HEK293 (cell line): Measurements from ENCODE around the gene REC114.

ENCODE experiments used
- CTCF ChIA-PET: fragments of 350-600 bp; formaldehyde crosslinking; extraction: SDS; loops from one replicate; lab custom pipeline; 2021; ENCODE audit warnings: antibody characterized with exemption; lab: Yijun Ruan, JAX
- POLR2A ChIA-PET: fragments of 300-600 bp; formaldehyde crosslinking; extraction: SDS; loops from one replicate; lab custom pipeline; 2020; ENCODE audit warnings: antibody characterized with exemption, inconsistent platforms; lab: Yijun Ruan, JAX
- H3K27ac ChIP-seq: fragments of 200-500 bp; sonication (Bioruptor generic); 2 replicates; pipeline ENCODE4 v1.5.1; 2014; ENCODE audit warnings: low read depth, low read length, control low read depth, inconsistent platforms; ENCODE audit errors: extremely low read depth
- H3K36me3 ChIP-seq, 2 experiments: fragments of 200-500 bp in 1 of 2; sonication (Bioruptor generic) in 1 of 2; 1 replicate in 1 of 2; 2 replicates in 1 of 2; pipeline ENCODE4 v1.5.1; 2014 to 2017; ENCODE audit warnings: inconsistent platforms in 2 of 2, low read length in 2 of 2; ENCODE audit not compliant: control insufficient read depth in 2 of 2, insufficient read depth in 1 of 2
- H3K4me1 ChIP-seq: fragments of 200-500 bp; sonication (Bioruptor generic); 2 replicates; pipeline ENCODE4 v1.5.1; 2014; ENCODE audit warnings: mild to moderate bottlenecking, low read length, inconsistent platforms; ENCODE audit not compliant: control insufficient read depth, insufficient read depth
- H3K4me3 ChIP-seq: 2 replicates; pipeline ENCODE4 v1.5.1; 2011; ENCODE audit warnings: low read depth, mild to moderate bottlenecking, control low read depth, low read length, moderate library complexity
- H3K9me3 ChIP-seq: fragments of 200-500 bp; sonication (Bioruptor generic); 2 replicates; pipeline ENCODE4 v1.5.1; 2014; ENCODE audit warnings: low read depth, low read length, inconsistent platforms; ENCODE audit not compliant: control insufficient read depth, insufficient read depth
- SP2 ChIP-seq: fragments of 450-650 bp; formaldehyde crosslinking; IDR thresholded peaks from 2 replicates; pipeline ENCODE4 v1.5.1; 2016; ENCODE audit warnings: missing biosample characterization, missing genetic modification characterization
- SP7 ChIP-seq: fragments of 450-650 bp; formaldehyde crosslinking; IDR thresholded peaks from 2 replicates; pipeline ENCODE4 v1.5.1; 2016; ENCODE audit warnings: missing biosample characterization, missing genetic modification characterization
- TRIM28 ChIP-seq: IDR thresholded peaks from 2 replicates; pipeline ENCODE4 v1.6.1; 2011; ENCODE audit warnings: low read length, control low read depth, borderline replicate concordance
- ZNF19 ChIP-seq: fragments of 450-650 bp; formaldehyde crosslinking; IDR thresholded peaks from 2 replicates; pipeline ENCODE4; 2016; ENCODE audit warnings: missing biosample characterization, missing genetic modification characterization, low read depth
- ZNF37A ChIP-seq: fragments of 450-650 bp; IDR thresholded peaks from 2 replicates; pipeline ENCODE4 v1.5.1; 2018; ENCODE audit warnings: missing biosample characterization, missing genetic modification characterization
- ZNF391 ChIP-seq: fragments of 450-650 bp; formaldehyde crosslinking; IDR thresholded peaks from 2 replicates; pipeline ENCODE4 v1.5.1; 2016; ENCODE audit warnings: low read depth, missing biosample characterization, missing genetic modification characterization, borderline replicate concordance
- ZNF654 ChIP-seq: fragments of 450-650 bp; formaldehyde crosslinking; IDR thresholded peaks from 2 replicates; pipeline ENCODE4 v1.5.1; 2016; ENCODE audit warnings: low read depth, missing biosample characterization, missing genetic modification characterization
- ZNF677 ChIP-seq: fragments of 450-650 bp; IDR thresholded peaks from 2 replicates; pipeline ENCODE4 v1.5.0; 2018; ENCODE audit warnings: missing biosample characterization, mild to moderate bottlenecking, missing genetic modification characterization, moderate library complexity
- ZNF76 ChIP-seq: fragments of 450-650 bp; formaldehyde crosslinking; IDR thresholded peaks from 2 replicates; pipeline ENCODE4; 2016; ENCODE audit warnings: low read depth, missing biosample characterization, missing genetic modification characterization, borderline replicate concordance
- TF ChIP-seq, protein P1 (sequence below): fragments of 450-650 bp; formaldehyde crosslinking; IDR thresholded peaks from 2 replicates; pipeline ENCODE4 v1.5.1; 2016; ENCODE audit warnings: missing biosample characterization, missing genetic modification characterization
- TF ChIP-seq, protein P2 (sequence below): fragments of 450-650 bp; formaldehyde crosslinking; IDR thresholded peaks from 2 replicates; pipeline ENCODE4 v1.5.1; 2017; ENCODE audit warnings: missing biosample characterization, mild to moderate bottlenecking, missing genetic modification characterization, moderate library complexity
- TF ChIP-seq, protein P3 (sequence below): fragments of 450-650 bp; formaldehyde crosslinking; IDR thresholded peaks from 2 replicates; pipeline ENCODE4 v1.5.1; 2016; ENCODE audit warnings: missing biosample characterization, missing genetic modification characterization
- TF ChIP-seq, protein P4 (sequence below): fragments of 450-650 bp; formaldehyde crosslinking; IDR thresholded peaks from 2 replicates; pipeline ENCODE4 v1.5.1; 2016; ENCODE audit warnings: missing biosample characterization, missing genetic modification characterization, borderline replicate concordance

REC114 gene

DNA sequence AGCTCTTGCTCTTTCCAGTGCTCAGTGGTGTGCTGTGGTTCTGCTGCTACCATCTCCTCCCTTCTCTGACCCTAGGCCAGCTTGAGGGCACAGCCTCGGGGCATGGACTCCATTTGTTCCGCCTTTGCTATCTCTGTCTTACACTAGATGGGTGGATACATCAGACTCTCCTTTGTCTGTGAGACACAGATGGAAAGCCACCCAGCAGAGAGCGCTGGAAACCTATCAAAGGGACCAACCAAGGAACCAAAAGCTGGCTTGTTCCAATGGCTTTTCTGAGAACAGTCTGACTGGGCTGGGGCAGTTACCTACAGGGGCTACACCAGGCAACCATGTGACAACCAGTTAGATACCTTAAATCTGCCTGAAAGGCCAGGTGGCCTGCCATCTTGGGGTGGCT, 126.4 kb downstream of the REC114 start:
- ChIA-PET POLR2A (interaction anchor here (1.2 kb wide), 1 partner anchor 61 kb away, joined by 3 read pairs; no protein-coding TSS in a partner anchor), CTCF (interaction anchor here (0.6 to 3.4 kb wide), 9 partner anchors 9 to 1521 kb away, joined by 3 to 32 read pairs (median 3); no protein-coding TSS in a partner anchor)
- H3K9me3 ChIP-seq = no peaks in the 10 kb centered on the region
- TF ChIP-seq ZNF37A (tag by site-specific recombination) (no peak), ZNF654 (tag by site-specific recombination) (peak; percentile 42)
- peaks cover 12 to 94% of the 10 kb centered on the region in 2 experiments for H3K36me3 ChIP-seq
- no peak overlapping the region for H3K27ac ChIP-seq
- no peak overlapping the region for H3K4me3 ChIP-seq
- H3K4me1 ChIP-seq = peaks cover 3% of the 10 kb centered on the region; the same call in 1 of the 2 replicates

DNA sequence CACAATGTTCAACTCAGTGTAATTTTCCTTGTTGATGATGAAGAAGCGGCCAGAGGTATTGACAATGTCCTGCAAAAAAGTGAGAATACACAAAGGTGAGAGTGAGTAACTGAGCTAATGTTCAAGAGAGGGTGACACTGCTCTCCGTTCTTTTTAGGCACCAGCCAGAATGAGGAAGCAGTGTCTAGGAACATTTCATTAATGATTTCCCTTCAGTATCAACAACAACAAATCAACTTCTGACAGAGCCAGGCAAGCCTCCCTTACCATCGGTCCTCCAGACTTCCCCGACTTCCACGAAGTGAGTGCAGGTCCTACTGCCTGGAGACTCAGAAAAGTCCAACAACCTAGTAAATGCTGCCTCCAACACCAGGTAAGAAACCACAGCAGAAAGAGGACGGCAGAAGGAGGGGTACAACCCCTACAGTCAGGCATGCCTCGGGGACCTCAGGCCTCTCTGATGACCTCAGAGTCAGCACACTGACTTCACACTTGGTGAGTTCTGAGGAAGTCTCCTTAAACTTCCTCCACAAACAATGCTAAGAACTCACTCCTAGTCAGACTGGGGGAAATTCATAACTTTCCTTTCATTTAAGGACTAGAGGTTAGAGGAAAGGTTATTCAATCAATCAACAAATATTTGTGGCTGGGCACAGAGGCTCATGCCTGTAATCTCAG, 127.5 kb downstream of the REC114 start:
- CTCF ChIA-PET = interaction anchor here (0.7 to 3.4 kb wide), 4 partner anchors 10 to 130 kb away, joined by 3 to 32 read pairs (median 7); no protein-coding TSS in a partner anchor
- H3K9me3 ChIP-seq = no peaks in the 10 kb centered on the region
- POLR2A ChIA-PET = interaction anchor here (1.2 kb wide), 1 partner anchor 60 kb away, joined by 3 read pairs; no protein-coding TSS in a partner anchor
- TF ChIP-seq TRIM28 (no peak), ZNF76 (no peak), ZNF677 (no peak), SP7 (no peak), ZNF19 (no peak), SP2 (tag by site-specific recombination) (no peak), ZNF391 (tag by site-specific recombination) (no peak)
- TF ChIP-seq, protein P1, sequence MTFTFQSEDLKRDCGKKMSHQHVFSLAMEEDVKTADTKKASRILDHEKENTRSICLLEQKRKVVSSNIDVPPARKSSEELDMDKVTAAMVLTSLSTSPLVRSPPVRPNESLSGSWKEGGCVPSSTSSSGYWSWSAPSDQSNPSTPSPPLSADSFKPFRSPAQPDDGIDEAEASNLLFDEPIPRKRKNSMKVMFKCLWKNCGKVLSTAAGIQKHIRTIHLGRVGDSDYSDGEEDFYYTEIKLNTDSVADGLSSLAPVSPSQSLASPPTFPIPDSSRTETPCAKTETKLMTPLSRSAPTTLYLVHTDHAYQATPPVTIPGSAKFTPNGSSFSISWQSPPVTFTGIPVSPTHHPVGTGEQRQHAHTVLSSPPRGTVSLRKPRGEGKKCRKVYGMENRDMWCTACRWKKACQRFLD = no peak
- TF ChIP-seq, protein P2, sequence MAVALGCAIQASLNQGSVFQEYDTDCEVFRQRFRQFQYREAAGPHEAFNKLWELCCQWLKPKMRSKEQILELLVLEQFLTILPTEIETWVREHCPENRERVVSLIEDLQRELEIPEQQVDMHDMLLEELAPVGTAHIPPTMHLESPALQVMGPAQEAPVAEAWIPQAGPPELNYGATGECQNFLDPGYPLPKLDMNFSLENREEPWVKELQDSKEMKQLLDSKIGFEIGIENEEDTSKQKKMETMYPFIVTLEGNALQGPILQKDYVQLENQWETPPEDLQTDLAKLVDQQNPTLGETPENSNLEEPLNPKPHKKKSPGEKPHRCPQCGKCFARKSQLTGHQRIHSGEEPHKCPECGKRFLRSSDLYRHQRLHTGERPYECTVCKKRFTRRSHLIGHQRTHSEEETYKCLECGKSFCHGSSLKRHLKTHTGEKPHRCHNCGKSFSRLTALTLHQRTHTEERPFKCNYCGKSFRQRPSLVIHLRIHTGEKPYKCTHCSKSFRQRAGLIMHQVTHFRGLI (tag by site-specific recombination) = no peak
- TF ChIP-seq, protein P3, sequence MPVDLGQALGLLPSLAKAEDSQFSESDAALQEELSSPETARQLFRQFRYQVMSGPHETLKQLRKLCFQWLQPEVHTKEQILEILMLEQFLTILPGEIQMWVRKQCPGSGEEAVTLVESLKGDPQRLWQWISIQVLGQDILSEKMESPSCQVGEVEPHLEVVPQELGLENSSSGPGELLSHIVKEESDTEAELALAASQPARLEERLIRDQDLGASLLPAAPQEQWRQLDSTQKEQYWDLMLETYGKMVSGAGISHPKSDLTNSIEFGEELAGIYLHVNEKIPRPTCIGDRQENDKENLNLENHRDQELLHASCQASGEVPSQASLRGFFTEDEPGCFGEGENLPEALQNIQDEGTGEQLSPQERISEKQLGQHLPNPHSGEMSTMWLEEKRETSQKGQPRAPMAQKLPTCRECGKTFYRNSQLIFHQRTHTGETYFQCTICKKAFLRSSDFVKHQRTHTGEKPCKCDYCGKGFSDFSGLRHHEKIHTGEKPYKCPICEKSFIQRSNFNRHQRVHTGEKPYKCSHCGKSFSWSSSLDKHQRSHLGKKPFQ = no peak
- TF ChIP-seq, protein P4, sequence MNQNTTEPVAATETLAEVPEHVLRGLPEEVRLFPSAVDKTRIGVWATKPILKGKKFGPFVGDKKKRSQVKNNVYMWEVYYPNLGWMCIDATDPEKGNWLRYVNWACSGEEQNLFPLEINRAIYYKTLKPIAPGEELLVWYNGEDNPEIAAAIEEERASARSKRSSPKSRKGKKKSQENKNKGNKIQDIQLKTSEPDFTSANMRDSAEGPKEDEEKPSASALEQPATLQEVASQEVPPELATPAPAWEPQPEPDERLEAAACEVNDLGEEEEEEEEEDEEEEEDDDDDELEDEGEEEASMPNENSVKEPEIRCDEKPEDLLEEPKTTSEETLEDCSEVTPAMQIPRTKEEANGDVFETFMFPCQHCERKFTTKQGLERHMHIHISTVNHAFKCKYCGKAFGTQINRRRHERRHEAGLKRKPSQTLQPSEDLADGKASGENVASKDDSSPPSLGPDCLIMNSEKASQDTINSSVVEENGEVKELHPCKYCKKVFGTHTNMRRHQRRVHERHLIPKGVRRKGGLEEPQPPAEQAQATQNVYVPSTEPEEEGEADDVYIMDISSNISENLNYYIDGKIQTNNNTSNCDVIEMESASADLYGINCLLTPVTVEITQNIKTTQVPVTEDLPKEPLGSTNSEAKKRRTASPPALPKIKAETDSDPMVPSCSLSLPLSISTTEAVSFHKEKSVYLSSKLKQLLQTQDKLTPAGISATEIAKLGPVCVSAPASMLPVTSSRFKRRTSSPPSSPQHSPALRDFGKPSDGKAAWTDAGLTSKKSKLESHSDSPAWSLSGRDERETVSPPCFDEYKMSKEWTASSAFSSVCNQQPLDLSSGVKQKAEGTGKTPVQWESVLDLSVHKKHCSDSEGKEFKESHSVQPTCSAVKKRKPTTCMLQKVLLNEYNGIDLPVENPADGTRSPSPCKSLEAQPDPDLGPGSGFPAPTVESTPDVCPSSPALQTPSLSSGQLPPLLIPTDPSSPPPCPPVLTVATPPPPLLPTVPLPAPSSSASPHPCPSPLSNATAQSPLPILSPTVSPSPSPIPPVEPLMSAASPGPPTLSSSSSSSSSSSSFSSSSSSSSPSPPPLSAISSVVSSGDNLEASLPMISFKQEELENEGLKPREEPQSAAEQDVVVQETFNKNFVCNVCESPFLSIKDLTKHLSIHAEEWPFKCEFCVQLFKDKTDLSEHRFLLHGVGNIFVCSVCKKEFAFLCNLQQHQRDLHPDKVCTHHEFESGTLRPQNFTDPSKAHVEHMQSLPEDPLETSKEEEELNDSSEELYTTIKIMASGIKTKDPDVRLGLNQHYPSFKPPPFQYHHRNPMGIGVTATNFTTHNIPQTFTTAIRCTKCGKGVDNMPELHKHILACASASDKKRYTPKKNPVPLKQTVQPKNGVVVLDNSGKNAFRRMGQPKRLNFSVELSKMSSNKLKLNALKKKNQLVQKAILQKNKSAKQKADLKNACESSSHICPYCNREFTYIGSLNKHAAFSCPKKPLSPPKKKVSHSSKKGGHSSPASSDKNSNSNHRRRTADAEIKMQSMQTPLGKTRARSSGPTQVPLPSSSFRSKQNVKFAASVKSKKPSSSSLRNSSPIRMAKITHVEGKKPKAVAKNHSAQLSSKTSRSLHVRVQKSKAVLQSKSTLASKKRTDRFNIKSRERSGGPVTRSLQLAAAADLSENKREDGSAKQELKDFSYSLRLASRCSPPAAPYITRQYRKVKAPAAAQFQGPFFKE (tag by site-specific recombination) = no peak
- H3K4me3 ChIP-seq = no peak overlapping the region
- no peak overlapping the region for H3K27ac ChIP-seq
- H3K36me3 ChIP-seq = peaks cover 14 to 89% of the 10 kb centered on the region in 2 experiments
- H3K4me1 ChIP-seq = no peaks in the 10 kb centered on the region
